GM23338 (cell line): ENCODE measurements around the gene MYO6. TPM values are rescaled to one million over a fixed set of nuclear protein-coding genes. Genes with fewer than 3 reads are reported as not detected.

Experiments used
- ATAC-seq: fragments of 200-7000 bp; cut with Tn5 transposase; 3 replicates; pipeline ENCODE4 v1.9.1; 2020
- DNase-seq: peaks from one replicate; pipeline ENCODE4 v3.0.0-alpha.2; 2015; ENCODE audit warnings: low spot score
- H2AFZ ChIP-seq: fragments of 200-600 bp; sonication (generic); 2 replicates; pipeline ENCODE4 v1.8.0; 2016; ENCODE audit warnings: antibody characterized with exemption, mild to moderate bottlenecking, moderate library complexity
- H3F3A ChIP-seq: fragments of 200-600 bp; sonication (generic); replicated peaks from 2 replicates; pipeline ENCODE4 v1.8.0; 2017; ENCODE audit warnings: antibody characterized with exemption, mixed run types, low read depth
- H3K27ac ChIP-seq: fragments of 200-600 bp; sonication (generic); 2 replicates; pipeline ENCODE4 v1.6.1; 2016; ENCODE audit warnings: low read depth
- H3K27me3 ChIP-seq: fragments of 200-600 bp; sonication (generic); 2 replicates; pipeline ENCODE4 v1.8.0; 2016; ENCODE audit warnings: mild to moderate bottlenecking, mixed run types, moderate library complexity; ENCODE audit not compliant: insufficient read depth
- H3K36me3 ChIP-seq: fragments of 200-600 bp; sonication (generic); 2 replicates; pipeline ENCODE4 v1.8.0; 2016; ENCODE audit warnings: mild to moderate bottlenecking; ENCODE audit not compliant: insufficient read depth
- H3K4me1 ChIP-seq: fragments of 200-600 bp; sonication (generic); 2 replicates; pipeline ENCODE4 v1.8.0; 2016; ENCODE audit warnings: mild to moderate bottlenecking, moderate library complexity; ENCODE audit not compliant: insufficient read depth
- H3K4me2 ChIP-seq: fragments of 200-600 bp; sonication (generic); 2 replicates; pipeline ENCODE4 v1.7.1; 2017; ENCODE audit warnings: mixed run types
- H3K4me3 ChIP-seq: fragments of 200-600 bp; sonication (generic); 2 replicates; pipeline ENCODE4 v1.6.1; 2016; ENCODE audit warnings: mixed run types
- H3K79me2 ChIP-seq: fragments of 200-600 bp; sonication (generic); replicated peaks from 2 replicates; pipeline ENCODE4 v1.8.0; 2017; ENCODE audit warnings: mild to moderate bottlenecking; ENCODE audit not compliant: insufficient read depth
- H3K9me2 ChIP-seq: fragments of 200-600 bp; sonication (generic); 2 replicates; pipeline ENCODE4 v1.8.0; 2017; ENCODE audit not compliant: insufficient read depth
- H4K20me1 ChIP-seq: fragments of 200-600 bp; sonication (generic); replicated peaks from 2 replicates; pipeline ENCODE4 v1.8.0; 2017; ENCODE audit warnings: mild to moderate bottlenecking; ENCODE audit not compliant: insufficient read depth
- H3K27ac Mint-ChIP-seq: 2 replicates; pipeline ENCODE4 v1.8.0; 2020; ENCODE audit warnings: inconsistent platforms, mild to moderate bottlenecking, moderate library complexity, mixed read lengths
- H3K27me3 Mint-ChIP-seq: 3 replicates; pipeline ENCODE4 v1.8.0; 2022; ENCODE audit warnings: low read depth, mild to moderate bottlenecking, moderate library complexity, mixed read lengths, inconsistent platforms; ENCODE audit not compliant: insufficient read depth, poor library complexity
- H3K36me3 Mint-ChIP-seq: 3 replicates; pipeline ENCODE4 v1.8.0; 2021; ENCODE audit warnings: low read depth, mild to moderate bottlenecking, inconsistent platforms, moderate library complexity, mixed read lengths
- H3K4me1 Mint-ChIP-seq: 3 replicates; pipeline ENCODE4 v1.8.0; 2020; ENCODE audit warnings: mild to moderate bottlenecking, inconsistent platforms, mixed read lengths
- H3K4me3 Mint-ChIP-seq: 3 replicates; pipeline ENCODE4 v1.8.0; 2021; ENCODE audit warnings: moderate library complexity, mild to moderate bottlenecking, inconsistent platforms, mixed read lengths
- H3K9me3 Mint-ChIP-seq: 3 replicates; pipeline ENCODE4 v1.8.0; 2020; ENCODE audit warnings: moderate library complexity, mild to moderate bottlenecking, inconsistent platforms, mixed read lengths
- CREB1 ChIP-seq: fragments of 250-450 bp; sonication (Bioruptor Pico); IDR thresholded peaks from 2 replicates; pipeline ENCODE4 v1.5.0; 2020; ENCODE audit warnings: low read depth, mild to moderate bottlenecking, moderate library complexity
- CTCF ChIP-seq, 2 experiments: fragments of 200-600 bp in 1 of 2; sonication (generic) in 1 of 2; conservative IDR thresholded peaks; 2 replicates each; pipeline versions ENCODE4 v1.5.1 to v1.6.1; 2016 to 2017; ENCODE audit warnings: antibody characterized with exemption in 2 of 2, low read depth in 2 of 2, mild to moderate bottlenecking in 2 of 2, moderate library complexity in 1 of 2
- ETS1 ChIP-seq: IDR thresholded peaks from 2 replicates; pipeline ENCODE4 v1.6.1; 2016; ENCODE audit warnings: antibody characterized with exemption
- EZH2 ChIP-seq: fragments of 200-600 bp; sonication (generic); IDR thresholded peaks from one replicate; pipeline ENCODE4 v1.8.0; 2017; ENCODE audit warnings: antibody characterized with exemption, mild to moderate bottlenecking, low read depth; ENCODE audit not compliant: unreplicated experiment
- EZH2phosphoT487 ChIP-seq: fragments of 200-600 bp; sonication (generic); IDR thresholded peaks from one replicate; pipeline ENCODE4 v1.8.1; 2018; ENCODE audit warnings: antibody characterized with exemption; ENCODE audit not compliant: unreplicated experiment
- JUNB ChIP-seq: IDR thresholded peaks from one replicate; pipeline ENCODE4 v1.6.1; 2016; ENCODE audit warnings: antibody characterized with exemption; ENCODE audit not compliant: unreplicated experiment
- NANOG ChIP-seq: IDR thresholded peaks from 2 replicates; pipeline ENCODE4 v1.6.1; 2016; ENCODE audit warnings: antibody characterized with exemption, borderline replicate concordance
- POLR2AphosphoS5 ChIP-seq: IDR thresholded peaks from 2 replicates; pipeline ENCODE4 v1.6.1; 2016; ENCODE audit warnings: antibody characterized with exemption, low read depth
- REST ChIP-seq: IDR thresholded peaks from one replicate; pipeline ENCODE4 v1.6.1; 2018; ENCODE audit warnings: antibody characterized with exemption; ENCODE audit not compliant: unreplicated experiment
- STAT1 ChIP-seq: IDR thresholded peaks from one replicate; pipeline ENCODE4 v1.6.1; 2016; ENCODE audit warnings: antibody characterized with exemption; ENCODE audit not compliant: unreplicated experiment
- ZNF114 ChIP-seq: fragments of 250-450 bp; sonication (Bioruptor Pico); IDR thresholded peaks from 2 replicates; pipeline ENCODE4 v1.5.0; 2020; ENCODE audit warnings: mild to moderate bottlenecking, moderate library complexity
- ZNF331 ChIP-seq: fragments of 250-450 bp; sonication (Bioruptor Pico); IDR thresholded peaks from 2 replicates; pipeline ENCODE4 v1.5.0; 2020; ENCODE audit warnings: low read depth, mild to moderate bottlenecking, moderate library complexity
- ZNF462 ChIP-seq: fragments of 250-450 bp; sonication (Bioruptor Pico); IDR thresholded peaks from 2 replicates; pipeline ENCODE4 v1.5.0; 2020; ENCODE audit warnings: mild to moderate bottlenecking, moderate library complexity
- polyA plus RNA-seq: library from polyadenylated mRNA; unstranded; fragments of >200 nt; fragmentation: Nextera tagmentation; extraction: Ambion mirVana; gene quantifications from 2 replicates; pipeline ENCODE4 v1.2.1, GENCODE V29; 2016
- total RNA-seq: library from RNA; depleted of rRNA; stranded (reverse); fragments of >200 nt; shearing (Covaris generic); gene quantifications from 2 replicates; pipeline ENCODE4 v1.2.3, GENCODE V29; 2014

The MYO6 gene
- total and polyA plus RNA-seq, 2 experiments from 2014 or later = 21.8 to 33.0 TPM

GRCh38 chr6:75913040-75913439 lies 164.0 kb downstream of the MYO6 start:
- H3K27me3 Mint-ChIP-seq = peaks cover 2% of the 10 kb centered on the region
- DNase-seq (no peak), ATAC-seq (no peak)
- Histone ChIP-seq H3K36me3 (no peaks in the 10 kb centered on the region), H3K4me1 (peaks cover 8% of the 10 kb centered on the region), H3K4me2 (no peak overlapping the region), H4K20me1 (no peaks in the 10 kb centered on the region), H3K79me2 (no peaks in the 10 kb centered on the region), H3K4me3 (no peak overlapping the region), H3K27ac (no peak overlapping the region), H2AFZ (no peak overlapping the region), H3K9me2 (no peaks in the 10 kb centered on the region), H3F3A (no peaks in the 10 kb centered on the region), H3K27me3 (no peaks in the 10 kb centered on the region)
- H3K36me3 Mint-ChIP-seq = no peaks in the 10 kb centered on the region
- no peak for TF ChIP-seq CTCF (conservative IDR thresholded peaks at IDR 0.05; ENCODE audit: low read depth in 2 of 2)
- TF ChIP-seq CREB1 (CRISPR knock-in tag) = no peak
- no peak for TF ChIP-seq NANOG
- TF ChIP-seq ZNF462 (CRISPR knock-in tag) = no peak
- TF ChIP-seq POLR2AphosphoS5 = no peak
- TF ChIP-seq ZNF331 (CRISPR knock-in tag) = no peak
- no peak for TF ChIP-seq ETS1
- TF ChIP-seq EZH2 = no peak
- no peak for TF ChIP-seq STAT1
- no peak for TF ChIP-seq REST
- TF ChIP-seq JUNB = no peak
- no peak for TF ChIP-seq EZH2phosphoT487
- TF ChIP-seq ZNF114 (CRISPR knock-in tag) = no peak
- H3K4me1 Mint-ChIP-seq = peaks cover 5% of the 10 kb centered on the region
- H3K4me3 Mint-ChIP-seq = no peak overlapping the region
- no peak overlapping the region for H3K27ac Mint-ChIP-seq
- H3K9me3 Mint-ChIP-seq = no peaks in the 10 kb centered on the region
